WTC11 (cell line): ENCODE data around the gene SLC8A2. TPM values are rescaled to one million over a fixed set of nuclear protein-coding genes. Genes with fewer than 3 reads are reported as not detected.

ENCODE experiments used
- ATAC-seq: fragments of 200-7000 bp; cut with Tn5 transposase; 2 replicates; pipeline ENCODE4 v1.10.0; 2021; ENCODE audit warnings: mild to moderate bottlenecking, moderate library complexity
- CTCF ChIA-PET: fragments of 300-600 bp; sonication (Branson Sonifier 250); formaldehyde crosslinking; loops from one replicate; lab custom pipeline; 2021; ENCODE audit warnings: antibody characterized with exemption; lab: Charles Lee
- POLR2A ChIA-PET: fragments of 350-600 bp; sonication (Branson Sonifier 250); formaldehyde crosslinking; loops from one replicate; lab custom pipeline; 2021; ENCODE audit warnings: antibody characterized with exemption; lab: Charles Lee
- DNase-seq: peaks from one replicate; pipeline ENCODE4 v3.0.0; 2021; ENCODE audit warnings: low spot score
- H3K27ac Mint-ChIP-seq: 2 replicates; pipeline ENCODE4 v1.8.0; 2021; ENCODE audit warnings: mixed read lengths
- H3K27me3 Mint-ChIP-seq: 2 replicates; pipeline ENCODE4 v1.8.0; 2021; ENCODE audit warnings: low read depth, mild to moderate bottlenecking, moderate library complexity, mixed read lengths
- H3K36me3 Mint-ChIP-seq: 2 replicates; pipeline ENCODE4 v1.8.0; 2021; ENCODE audit warnings: mixed read lengths
- H3K4me1 Mint-ChIP-seq: 2 replicates; pipeline ENCODE4 v1.8.0; 2022; ENCODE audit warnings: mixed read lengths
- H3K4me3 Mint-ChIP-seq: 2 replicates; pipeline ENCODE4 v1.8.0; 2021; ENCODE audit warnings: mild to moderate bottlenecking, moderate library complexity, mixed read lengths
- H3K9me3 Mint-ChIP-seq: 2 replicates; pipeline ENCODE4 v1.8.0; 2021; ENCODE audit warnings: mixed read lengths
- CBFB ChIP-seq: sonication (generic); formaldehyde crosslinking; IDR thresholded peaks from 2 replicates; pipeline ENCODE4 v1.8.1; 2022; ENCODE audit warnings: mild to moderate bottlenecking, low read depth, missing genetic modification reagents
- CREB1 ChIP-seq: sonication (generic); formaldehyde crosslinking; IDR thresholded peaks from 2 replicates; pipeline ENCODE4 v1.8.0; 2023; ENCODE audit warnings: mild to moderate bottlenecking, missing genetic modification reagents
- CREM ChIP-seq: sonication (generic); formaldehyde crosslinking; IDR thresholded peaks from 2 replicates; pipeline ENCODE4 v1.8.1; 2022; ENCODE audit warnings: mild to moderate bottlenecking, missing genetic modification reagents, moderate library complexity
- FOXJ3 ChIP-seq: sonication (generic); formaldehyde crosslinking; IDR thresholded peaks from 2 replicates; pipeline ENCODE4 v1.9.0; 2021; ENCODE audit warnings: missing genetic modification reagents, mild to moderate bottlenecking, borderline replicate concordance
- FOXK1 ChIP-seq: sonication (generic); formaldehyde crosslinking; IDR thresholded peaks from 2 replicates; pipeline ENCODE4 v1.8.0; 2022; ENCODE audit warnings: mild to moderate bottlenecking, moderate library complexity, missing genetic modification reagents
- GTF2I ChIP-seq: fragments of 250-450 bp; sonication (Bioruptor Pico); conservative IDR thresholded peaks from 2 replicates; pipeline ENCODE4 v1.4.0; 2021; ENCODE audit warnings: mild to moderate bottlenecking
- IRF2 ChIP-seq: sonication (generic); formaldehyde crosslinking; IDR thresholded peaks from 2 replicates; pipeline ENCODE4 v1.8.0; 2022; ENCODE audit warnings: low read depth, missing genetic modification reagents, borderline replicate concordance
- JAZF1 ChIP-seq: fragments of 250-450 bp; sonication (Bioruptor Pico); IDR thresholded peaks from 2 replicates; pipeline ENCODE4 v1.9.0; 2021; ENCODE audit warnings: moderate library complexity, mild to moderate bottlenecking, inconsistent platforms
- NFATC4 ChIP-seq: fragments of 250-450 bp; sonication (Bioruptor Pico); IDR thresholded peaks from 2 replicates; pipeline ENCODE4 v1.9.0; 2021; ENCODE audit warnings: mild to moderate bottlenecking
- OVOL2 ChIP-seq: fragments of 250-450 bp; sonication (Bioruptor Pico); IDR thresholded peaks from 2 replicates; pipeline ENCODE4 v1.9.0; 2021; ENCODE audit warnings: mild to moderate bottlenecking, borderline replicate concordance
- RELA ChIP-seq: sonication (generic); formaldehyde crosslinking; IDR thresholded peaks from 2 replicates; pipeline ENCODE4 v1.8.1; 2022; ENCODE audit warnings: missing genetic modification reagents, mild to moderate bottlenecking, borderline replicate concordance
- RORB ChIP-seq: fragments of 250-450 bp; sonication (Bioruptor Pico); IDR thresholded peaks from 2 replicates; pipeline ENCODE4 v1.9.0; 2021; ENCODE audit warnings: mild to moderate bottlenecking
- SMAD4 ChIP-seq: sonication (generic); formaldehyde crosslinking; IDR thresholded peaks from 2 replicates; pipeline ENCODE4 v1.8.0; 2022; ENCODE audit warnings: mild to moderate bottlenecking, missing genetic modification reagents
- TEAD1 ChIP-seq: sonication (generic); formaldehyde crosslinking; IDR thresholded peaks from 2 replicates; pipeline ENCODE4 v1.8.0; 2022; ENCODE audit warnings: mild to moderate bottlenecking, missing genetic modification reagents
- TP53 ChIP-seq: sonication (generic); formaldehyde crosslinking; IDR thresholded peaks from 2 replicates; pipeline ENCODE4 v1.8.1; 2023; ENCODE audit warnings: mild to moderate bottlenecking, missing genetic modification reagents
- ZBTB21 ChIP-seq: sonication (generic); formaldehyde crosslinking; IDR thresholded peaks from 2 replicates; pipeline ENCODE4 v1.8.1; 2023; ENCODE audit warnings: mild to moderate bottlenecking, missing genetic modification reagents, borderline replicate concordance
- ZNF219 ChIP-seq: sonication (generic); formaldehyde crosslinking; IDR thresholded peaks from 2 replicates; pipeline ENCODE4 v1.8.0; 2023; ENCODE audit warnings: missing genetic modification reagents, mild to moderate bottlenecking, borderline replicate concordance
- ZNF232 ChIP-seq: sonication (generic); formaldehyde crosslinking; IDR thresholded peaks from 2 replicates; pipeline ENCODE4 v1.8.0; 2022; ENCODE audit warnings: mild to moderate bottlenecking, missing genetic modification reagents
- ZNF263 ChIP-seq: sonication (generic); formaldehyde crosslinking; IDR thresholded peaks from 2 replicates; pipeline ENCODE4 v1.8.1; 2022; ENCODE audit warnings: low read depth, mild to moderate bottlenecking, moderate library complexity, missing genetic modification reagents
- ZNF317 ChIP-seq: sonication (generic); formaldehyde crosslinking; IDR thresholded peaks from 2 replicates; pipeline ENCODE4 v1.8.1; 2023; ENCODE audit warnings: low read depth, mild to moderate bottlenecking, moderate library complexity, missing genetic modification reagents, borderline replicate concordance
- ZNF671 ChIP-seq: fragments of 250-450 bp; sonication (Bioruptor Pico); IDR thresholded peaks from 2 replicates; pipeline ENCODE4 v1.8.0; 2021; ENCODE audit warnings: mild to moderate bottlenecking
- total RNA-seq: library from RNA; stranded (reverse); gene quantifications from 3 replicates; pipeline ENCODE4 v1.2.3, GENCODE V29; 2021
- TF ChIP-seq, protein P1 (sequence below): fragments of 250-450 bp; sonication (Bioruptor Pico); IDR thresholded peaks from 2 replicates; pipeline ENCODE4 v2.1.2; 2022; ENCODE audit warnings: mild to moderate bottlenecking, moderate library complexity
- TF ChIP-seq, protein P2 (sequence below): sonication (generic); formaldehyde crosslinking; IDR thresholded peaks from 2 replicates; pipeline ENCODE4 v1.8.1; 2022; ENCODE audit warnings: missing genetic modification reagents, borderline replicate concordance
- TF ChIP-seq, protein P3 (sequence below): sonication (generic); formaldehyde crosslinking; IDR thresholded peaks from 2 replicates; pipeline ENCODE4 v1.8.0; 2022; ENCODE audit warnings: mild to moderate bottlenecking, missing genetic modification reagents
- TF ChIP-seq, protein P4 (sequence below): sonication (generic); formaldehyde crosslinking; IDR thresholded peaks from 2 replicates; pipeline ENCODE4 v1.8.0; 2022; ENCODE audit warnings: mild to moderate bottlenecking, missing genetic modification reagents
- TF ChIP-seq, protein P5 (sequence below): fragments of 250-450 bp; sonication (Bioruptor Pico); IDR thresholded peaks from 2 replicates; pipeline ENCODE4 v1.9.0; 2021; ENCODE audit warnings: mild to moderate bottlenecking

SLC8A2 gene
- total RNA-seq, 1 experiment from 2014 or later, result 6.5 TPM

DNA sequence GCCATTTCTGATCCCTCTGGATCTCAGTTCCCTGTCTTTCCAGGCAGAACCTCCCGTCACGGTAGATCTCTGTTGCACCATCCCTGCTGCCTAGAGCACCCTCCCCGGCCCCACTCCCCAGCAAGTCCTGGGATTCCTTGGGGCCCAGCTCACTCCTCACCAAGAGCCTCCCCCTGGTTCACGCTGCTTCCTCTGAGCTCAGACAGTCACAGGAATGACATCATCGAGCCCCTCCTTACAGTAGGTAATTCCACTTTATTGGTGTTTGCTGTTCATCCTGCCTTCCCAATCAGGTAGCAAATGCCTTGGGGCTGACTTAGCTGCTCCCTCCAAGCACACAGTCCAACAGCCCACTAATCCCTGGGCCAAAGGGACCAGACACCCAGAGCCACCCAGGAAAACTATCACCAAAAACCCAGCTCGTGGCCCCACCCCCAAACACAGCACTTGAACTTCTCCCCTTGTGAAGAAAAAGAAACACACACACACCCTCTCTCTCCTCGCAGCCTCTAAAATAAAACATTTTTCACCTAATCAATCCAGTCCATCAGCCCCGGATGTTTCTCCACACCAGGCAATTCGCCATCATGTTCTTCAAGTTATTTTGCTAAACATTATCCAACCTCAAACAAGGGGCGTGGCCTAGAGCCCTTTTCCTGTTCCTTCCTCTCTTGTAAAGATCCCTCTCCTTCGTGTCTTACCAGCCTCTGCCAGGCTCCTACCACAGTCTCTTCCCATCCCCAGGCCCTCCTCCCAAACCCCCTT is 40.7 kb upstream of the SLC8A2 start (continued):
- TF ChIP-seq ZNF219 (CRISPR knock-in tag) (no peak), RELA (CRISPR knock-in tag) (no peak), CBFB (CRISPR knock-in tag) (no peak), GTF2I (no peak), IRF2 (CRISPR knock-in tag) (no peak), CREB1 (CRISPR knock-in tag) (no peak), CREM (CRISPR knock-in tag) (no peak), ZNF263 (no peak)
- TF ChIP-seq, protein P1, sequence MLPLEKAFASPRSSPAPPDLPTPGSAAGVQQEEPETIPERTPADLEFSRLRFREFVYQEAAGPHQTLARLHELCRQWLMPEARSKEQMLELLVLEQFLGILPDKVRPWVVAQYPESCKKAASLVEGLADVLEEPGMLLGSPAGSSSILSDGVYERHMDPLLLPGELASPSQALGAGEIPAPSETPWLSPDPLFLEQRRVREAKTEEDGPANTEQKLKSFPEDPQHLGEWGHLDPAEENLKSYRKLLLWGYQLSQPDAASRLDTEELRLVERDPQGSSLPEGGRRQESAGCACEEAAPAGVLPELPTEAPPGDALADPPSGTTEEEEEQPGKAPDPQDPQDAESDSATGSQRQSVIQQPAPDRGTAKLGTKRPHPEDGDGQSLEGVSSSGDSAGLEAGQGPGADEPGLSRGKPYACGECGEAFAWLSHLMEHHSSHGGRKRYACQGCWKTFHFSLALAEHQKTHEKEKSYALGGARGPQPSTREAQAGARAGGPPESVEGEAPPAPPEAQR (CRISPR knock-in tag), result no peak
- TF ChIP-seq, protein P2, sequence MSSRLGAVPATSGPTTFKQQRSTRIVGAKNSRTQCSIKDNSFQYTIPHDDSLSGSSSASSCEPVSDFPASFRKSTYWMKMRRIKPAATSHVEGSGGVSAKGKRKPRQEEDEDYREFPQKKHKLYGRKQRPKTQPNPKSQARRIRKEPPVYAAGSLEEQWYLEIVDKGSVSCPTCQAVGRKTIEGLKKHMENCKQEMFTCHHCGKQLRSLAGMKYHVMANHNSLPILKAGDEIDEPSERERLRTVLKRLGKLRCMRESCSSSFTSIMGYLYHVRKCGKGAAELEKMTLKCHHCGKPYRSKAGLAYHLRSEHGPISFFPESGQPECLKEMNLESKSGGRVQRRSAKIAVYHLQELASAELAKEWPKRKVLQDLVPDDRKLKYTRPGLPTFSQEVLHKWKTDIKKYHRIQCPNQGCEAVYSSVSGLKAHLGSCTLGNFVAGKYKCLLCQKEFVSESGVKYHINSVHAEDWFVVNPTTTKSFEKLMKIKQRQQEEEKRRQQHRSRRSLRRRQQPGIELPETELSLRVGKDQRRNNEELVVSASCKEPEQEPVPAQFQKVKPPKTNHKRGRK (CRISPR knock-in tag), result no peak
- TF ChIP-seq, protein P3, sequence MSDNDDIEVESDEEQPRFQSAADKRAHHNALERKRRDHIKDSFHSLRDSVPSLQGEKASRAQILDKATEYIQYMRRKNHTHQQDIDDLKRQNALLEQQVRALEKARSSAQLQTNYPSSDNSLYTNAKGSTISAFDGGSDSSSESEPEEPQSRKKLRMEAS (CRISPR knock-in tag), result no peak

DNA sequence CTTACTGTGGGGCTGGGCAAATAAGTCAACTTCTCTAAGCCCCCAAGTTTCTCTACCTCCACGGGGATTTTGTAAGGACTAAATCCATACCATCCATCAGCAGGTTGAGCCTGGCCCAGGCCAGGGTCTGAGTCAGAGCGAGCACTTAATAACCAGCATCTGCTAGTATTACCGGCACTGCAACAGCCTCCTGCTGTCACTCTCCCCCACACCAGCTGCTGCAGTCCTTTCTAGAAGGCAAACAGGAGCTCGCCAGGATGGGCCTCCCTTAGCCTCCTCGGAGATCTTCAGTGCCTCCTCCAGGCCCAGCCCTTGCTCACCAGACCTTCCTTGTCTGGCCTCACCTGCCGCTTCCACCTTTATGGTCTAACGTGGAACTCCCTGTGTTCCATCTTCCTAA is 40.0 kb upstream of the SLC8A2 start:
- no peaks in the 10 kb centered on the region for H3K9me3 Mint-ChIP-seq
- DNase-seq (no peak), ATAC-seq (no peak)
- POLR2A ChIA-PET, result no interaction called here
- peaks cover 30% of the 10 kb centered on the region for H3K4me1 Mint-ChIP-seq
- H3K27ac Mint-ChIP-seq, result peak overlapping the region; percentile 60
- no peaks in the 10 kb centered on the region for H3K36me3 Mint-ChIP-seq
- H3K27me3 Mint-ChIP-seq, result no peaks in the 10 kb centered on the region
- CTCF ChIA-PET, result interaction anchor here (1.3 to 5.7 kb wide), 5 partner anchors 28 to 186 kb away, joined by 3 to 41 read pairs (median 7); partner anchors contain the start of gene KPTN
- H3K4me3 Mint-ChIP-seq, result no peak overlapping the region
- TF ChIP-seq NFATC4 (CRISPR knock-in tag), result no peak
- TF ChIP-seq, protein P4, sequence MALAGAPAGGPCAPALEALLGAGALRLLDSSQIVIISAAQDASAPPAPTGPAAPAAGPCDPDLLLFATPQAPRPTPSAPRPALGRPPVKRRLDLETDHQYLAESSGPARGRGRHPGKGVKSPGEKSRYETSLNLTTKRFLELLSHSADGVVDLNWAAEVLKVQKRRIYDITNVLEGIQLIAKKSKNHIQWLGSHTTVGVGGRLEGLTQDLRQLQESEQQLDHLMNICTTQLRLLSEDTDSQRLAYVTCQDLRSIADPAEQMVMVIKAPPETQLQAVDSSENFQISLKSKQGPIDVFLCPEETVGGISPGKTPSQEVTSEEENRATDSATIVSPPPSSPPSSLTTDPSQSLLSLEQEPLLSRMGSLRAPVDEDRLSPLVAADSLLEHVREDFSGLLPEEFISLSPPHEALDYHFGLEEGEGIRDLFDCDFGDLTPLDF (CRISPR knock-in tag), result no peak
- TF ChIP-seq, protein P5, sequence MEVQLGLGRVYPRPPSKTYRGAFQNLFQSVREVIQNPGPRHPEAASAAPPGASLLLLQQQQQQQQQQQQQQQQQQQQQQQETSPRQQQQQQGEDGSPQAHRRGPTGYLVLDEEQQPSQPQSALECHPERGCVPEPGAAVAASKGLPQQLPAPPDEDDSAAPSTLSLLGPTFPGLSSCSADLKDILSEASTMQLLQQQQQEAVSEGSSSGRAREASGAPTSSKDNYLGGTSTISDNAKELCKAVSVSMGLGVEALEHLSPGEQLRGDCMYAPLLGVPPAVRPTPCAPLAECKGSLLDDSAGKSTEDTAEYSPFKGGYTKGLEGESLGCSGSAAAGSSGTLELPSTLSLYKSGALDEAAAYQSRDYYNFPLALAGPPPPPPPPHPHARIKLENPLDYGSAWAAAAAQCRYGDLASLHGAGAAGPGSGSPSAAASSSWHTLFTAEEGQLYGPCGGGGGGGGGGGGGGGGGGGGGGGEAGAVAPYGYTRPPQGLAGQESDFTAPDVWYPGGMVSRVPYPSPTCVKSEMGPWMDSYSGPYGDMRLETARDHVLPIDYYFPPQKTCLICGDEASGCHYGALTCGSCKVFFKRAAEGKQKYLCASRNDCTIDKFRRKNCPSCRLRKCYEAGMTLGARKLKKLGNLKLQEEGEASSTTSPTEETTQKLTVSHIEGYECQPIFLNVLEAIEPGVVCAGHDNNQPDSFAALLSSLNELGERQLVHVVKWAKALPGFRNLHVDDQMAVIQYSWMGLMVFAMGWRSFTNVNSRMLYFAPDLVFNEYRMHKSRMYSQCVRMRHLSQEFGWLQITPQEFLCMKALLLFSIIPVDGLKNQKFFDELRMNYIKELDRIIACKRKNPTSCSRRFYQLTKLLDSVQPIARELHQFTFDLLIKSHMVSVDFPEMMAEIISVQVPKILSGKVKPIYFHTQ (CRISPR knock-in tag), result no peak
- TF ChIP-seq JAZF1 (CRISPR knock-in tag), result no peak
- no peak for TF ChIP-seq OVOL2 (CRISPR knock-in tag)

DNA sequence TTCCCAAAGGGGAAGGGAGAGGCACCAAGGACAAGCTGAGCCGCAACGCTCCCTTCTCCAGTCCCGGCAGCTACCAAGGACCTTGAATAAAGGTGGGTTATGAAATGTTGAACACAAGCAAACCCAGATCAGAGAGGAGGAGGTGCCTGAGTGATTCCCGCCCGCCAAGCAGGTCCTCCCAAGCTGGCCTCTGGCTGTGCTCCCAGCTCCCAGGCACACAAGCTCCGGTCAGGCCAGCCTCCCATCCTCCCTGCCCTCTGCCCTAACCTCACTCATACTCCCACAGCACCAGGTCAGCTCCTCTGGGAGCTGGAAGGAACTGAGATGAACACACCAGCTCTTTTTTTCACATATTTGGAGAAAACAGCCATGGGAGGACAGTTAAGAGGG is 39.4 kb upstream of the SLC8A2 start:
- Mint-ChIP-seq H3K36me3 (no peaks in the 10 kb centered on the region), H3K9me3 (no peaks in the 10 kb centered on the region), H3K27ac (no peak overlapping the region), H3K4me1 (peaks cover 28% of the 10 kb centered on the region), H3K4me3 (no peak overlapping the region), H3K27me3 (no peaks in the 10 kb centered on the region)
- POLR2A ChIA-PET, result no interaction called here
- DNase-seq (no peak), ATAC-seq (no peak)
- TF ChIP-seq TP53 (CRISPR knock-in tag) (no peak), RORB (no peak), TEAD1 (CRISPR knock-in tag) (no peak), ZBTB21 (CRISPR knock-in tag) (no peak), ZNF317 (CRISPR knock-in tag) (no peak), CREM (CRISPR knock-in tag) (no peak), CBFB (CRISPR knock-in tag) (no peak), SMAD4 (CRISPR knock-in tag) (no peak), ZNF671 (CRISPR knock-in tag) (no peak), ZNF232 (no peak), FOXJ3 (CRISPR knock-in tag) (no peak), FOXK1 (CRISPR knock-in tag) (no peak)
- CTCF ChIA-PET, result interaction anchor here (1.3 to 5.7 kb wide), 7 partner anchors 28 to 202 kb away, joined by 3 to 41 read pairs (median 6); partner anchors contain the start of genes EHD2 and KPTN
